HEK293 (cell line): ENCODE measurements around the gene SELENBP1.
A peak's percentile ranks its signal among the peaks of the same experiment; 100 is the strongest.

Source experiments
- IKZF3 ChIP-seq: fragments of 450-650 bp; IDR thresholded peaks from 2 replicates; pipeline ENCODE4 v1.5.0; 2018; ENCODE audit warnings: missing biosample characterization, mild to moderate bottlenecking, missing genetic modification characterization, moderate library complexity
- OSR2 ChIP-seq: fragments of 450-650 bp; formaldehyde crosslinking; IDR thresholded peaks from 2 replicates; pipeline ENCODE4 v1.5.1; 2016; ENCODE audit warnings: missing biosample characterization, missing genetic modification characterization
- PRDM4 ChIP-seq: fragments of 450-650 bp; formaldehyde crosslinking; IDR thresholded peaks from 2 replicates; pipeline ENCODE4 v1.5.1; 2017; ENCODE audit warnings: missing biosample characterization, missing genetic modification characterization
- SP2 ChIP-seq: fragments of 450-650 bp; formaldehyde crosslinking; IDR thresholded peaks from 2 replicates; pipeline ENCODE4 v1.5.1; 2016; ENCODE audit warnings: missing biosample characterization, missing genetic modification characterization
- YY2 ChIP-seq: fragments of 450-650 bp; formaldehyde crosslinking; IDR thresholded peaks from 2 replicates; pipeline ENCODE4 v1.5.1; 2016; ENCODE audit warnings: missing biosample characterization, missing genetic modification characterization
- ZBTB10 ChIP-seq: fragments of 450-650 bp; formaldehyde crosslinking; IDR thresholded peaks from 2 replicates; pipeline ENCODE4 v1.5.1; 2016; ENCODE audit warnings: missing biosample characterization, missing genetic modification characterization
- ZBTB49 ChIP-seq: fragments of 450-650 bp; formaldehyde crosslinking; IDR thresholded peaks from 2 replicates; pipeline ENCODE4 v1.5.1; 2016; ENCODE audit warnings: missing biosample characterization, missing genetic modification characterization, low read depth
- ZNF19 ChIP-seq: fragments of 450-650 bp; formaldehyde crosslinking; IDR thresholded peaks from 2 replicates; pipeline ENCODE4; 2016; ENCODE audit warnings: missing biosample characterization, missing genetic modification characterization, low read depth
- ZNF2 ChIP-seq: fragments of 450-650 bp; formaldehyde crosslinking; IDR thresholded peaks from 2 replicates; pipeline ENCODE4 v1.5.1; 2016; ENCODE audit warnings: missing biosample characterization, missing genetic modification characterization
- ZNF24 ChIP-seq: fragments of 450-650 bp; formaldehyde crosslinking; IDR thresholded peaks from 2 replicates; pipeline ENCODE4 v1.5.1; 2016; ENCODE audit warnings: missing biosample characterization, missing genetic modification characterization
- ZNF37A ChIP-seq: fragments of 450-650 bp; IDR thresholded peaks from 2 replicates; pipeline ENCODE4 v1.5.1; 2018; ENCODE audit warnings: missing biosample characterization, missing genetic modification characterization
- ZNF416 ChIP-seq: fragments of 450-650 bp; formaldehyde crosslinking; IDR thresholded peaks from 2 replicates; pipeline ENCODE4 v1.5.1; 2016; ENCODE audit warnings: missing biosample characterization, missing genetic modification characterization
- ZNF449 ChIP-seq: fragments of 450-650 bp; formaldehyde crosslinking; IDR thresholded peaks from 2 replicates; pipeline ENCODE4 v1.5.1; 2017; ENCODE audit warnings: missing biosample characterization, mild to moderate bottlenecking, missing genetic modification characterization, moderate library complexity
- ZNF555 ChIP-seq: fragments of 450-650 bp; formaldehyde crosslinking; conservative IDR thresholded peaks from 2 replicates; pipeline ENCODE4 v1.5.1; 2017; ENCODE audit warnings: missing biosample characterization, mild to moderate bottlenecking, missing genetic modification characterization, inconsistent platforms
- ZNF561 ChIP-seq: fragments of 450-650 bp; IDR thresholded peaks from 2 replicates; pipeline ENCODE4 v1.5.1; 2018; ENCODE audit warnings: missing biosample characterization, missing genetic modification characterization, borderline replicate concordance
- ZNF596 ChIP-seq: fragments of 450-650 bp; IDR thresholded peaks from 2 replicates; pipeline ENCODE4 v1.5.0; 2018; ENCODE audit warnings: missing biosample characterization, mild to moderate bottlenecking, missing genetic modification characterization, moderate library complexity
- ZSCAN16 ChIP-seq: fragments of 450-650 bp; formaldehyde crosslinking; IDR thresholded peaks from 2 replicates; pipeline ENCODE4 v1.5.1; 2016; ENCODE audit warnings: missing biosample characterization, missing genetic modification characterization

SELENBP1 gene

GRCh38 chr1:151346769-151347522 lies 25.6 kb downstream of the SELENBP1 start, which contains the start of gene RFX5 (continued):
- TF ChIP-seq ZNF555 (no peak), YY2 (tag by site-specific recombination) (0 out of 2 replicates have a peak, but pooled peaks have one; percentile 36), ZNF449 (tag by site-specific recombination) (peak; percentile 72), PRDM4 (tag by site-specific recombination) (peak; percentile 81), ZBTB10 (tag by site-specific recombination) (peak; percentile 29; the same call in 1 of the 2 replicates), ZSCAN16 (no peak), ZNF24 (tag by site-specific recombination) (peak; percentile 76), ZBTB49 (tag by site-specific recombination) (no peak), OSR2 (tag by site-specific recombination) (no peak), ZNF37A (tag by site-specific recombination) (no peak), ZNF2 (tag by site-specific recombination) (peak; percentile 53; the same call in 1 of the 2 replicates), IKZF3 (tag by site-specific recombination) (peak; percentile 78), ZNF416 (tag by site-specific recombination) (no peak), ZNF19 (tag by site-specific recombination) (no peak), ZNF596 (tag by site-specific recombination) (no peak), ZNF561 (tag by site-specific recombination) (peak; percentile 51; the same call in 1 of the 2 replicates), SP2 (tag by site-specific recombination) (peak; percentile 79)
